ENCODE results near the gene CFAP299.

- TF ChIP-seq POLR2A (IDR thresholded peaks at IDR 0.05; ENCODE audit: low read length) (no peak), GATA1 (IDR thresholded peaks at IDR 0.05; ENCODE audit: low read depth, low read length) (no peak)
Measured at GRCh38 chr4:80466618-80467017, 131.1 kb downstream of the CFAP299 start.
